ENCODE results near the gene CDC14B.
"Not testable (repeated sequence)": the region's sequence is repeated elsewhere in the genome, so short reads cannot be mapped to it uniquely, and the experiment has no call there.

Gene CDC14B

DNA sequence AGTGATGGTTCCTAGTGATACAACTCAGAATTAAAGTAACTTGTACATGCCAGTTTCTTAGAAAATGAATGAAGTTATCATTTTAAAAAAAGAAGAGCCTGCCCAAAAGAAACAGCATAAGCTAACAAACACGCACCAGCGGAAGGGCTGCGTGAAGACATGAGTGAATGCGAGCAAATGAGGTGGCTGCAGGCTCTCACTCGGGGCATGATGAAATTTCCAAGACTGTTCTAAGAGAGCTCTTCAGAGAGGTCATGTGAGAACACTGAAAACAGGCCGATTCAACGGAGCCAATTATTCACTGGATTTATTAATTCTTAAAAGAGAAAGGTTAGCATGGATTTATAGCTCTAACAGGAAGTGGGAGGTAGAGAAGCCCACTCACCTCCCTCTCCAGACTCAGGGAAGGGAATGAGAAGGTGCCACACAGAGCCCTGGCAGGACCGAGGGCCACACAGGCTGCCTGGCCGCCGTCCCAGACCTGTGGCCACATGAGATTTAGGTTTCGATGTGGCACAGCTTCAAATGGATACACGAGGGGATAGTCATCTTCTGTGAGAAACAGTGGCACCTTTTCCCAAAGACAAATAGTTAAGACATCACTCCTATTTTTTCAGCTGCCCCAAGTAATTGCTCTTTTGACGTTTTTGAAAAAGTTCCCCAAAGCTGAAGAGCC is 114.2 kb downstream of the CDC14B start:
- no peaks in the 10 kb centered on the region for H3K27me3 ChIP-seq (replicated peaks; ENCODE audit: control insufficient read depth, insufficient read depth, low read length)
- TF ChIP-seq, protein P1, sequence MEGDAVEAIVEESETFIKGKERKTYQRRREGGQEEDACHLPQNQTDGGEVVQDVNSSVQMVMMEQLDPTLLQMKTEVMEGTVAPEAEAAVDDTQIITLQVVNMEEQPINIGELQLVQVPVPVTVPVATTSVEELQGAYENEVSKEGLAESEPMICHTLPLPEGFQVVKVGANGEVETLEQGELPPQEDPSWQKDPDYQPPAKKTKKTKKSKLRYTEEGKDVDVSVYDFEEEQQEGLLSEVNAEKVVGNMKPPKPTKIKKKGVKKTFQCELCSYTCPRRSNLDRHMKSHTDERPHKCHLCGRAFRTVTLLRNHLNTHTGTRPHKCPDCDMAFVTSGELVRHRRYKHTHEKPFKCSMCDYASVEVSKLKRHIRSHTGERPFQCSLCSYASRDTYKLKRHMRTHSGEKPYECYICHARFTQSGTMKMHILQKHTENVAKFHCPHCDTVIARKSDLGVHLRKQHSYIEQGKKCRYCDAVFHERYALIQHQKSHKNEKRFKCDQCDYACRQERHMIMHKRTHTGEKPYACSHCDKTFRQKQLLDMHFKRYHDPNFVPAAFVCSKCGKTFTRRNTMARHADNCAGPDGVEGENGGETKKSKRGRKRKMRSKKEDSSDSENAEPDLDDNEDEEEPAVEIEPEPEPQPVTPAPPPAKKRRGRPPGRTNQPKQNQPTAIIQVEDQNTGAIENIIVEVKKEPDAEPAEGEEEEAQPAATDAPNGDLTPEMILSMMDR (IDR thresholded peaks at IDR 0.05; ENCODE audit: insufficient read depth, low read length, poor library complexity, severe bottlenecking): no peak
- no peak overlapping the region for H3K4me3 ChIP-seq (replicated peaks; ENCODE audit: low read depth, low read length)
- no peak for DNase-seq (ENCODE audit: extremely low read depth, insufficient read length)
- no peaks in the 10 kb centered on the region for H3K36me3 ChIP-seq (ENCODE audit: control insufficient read depth, insufficient read depth, low read length)

DNA sequence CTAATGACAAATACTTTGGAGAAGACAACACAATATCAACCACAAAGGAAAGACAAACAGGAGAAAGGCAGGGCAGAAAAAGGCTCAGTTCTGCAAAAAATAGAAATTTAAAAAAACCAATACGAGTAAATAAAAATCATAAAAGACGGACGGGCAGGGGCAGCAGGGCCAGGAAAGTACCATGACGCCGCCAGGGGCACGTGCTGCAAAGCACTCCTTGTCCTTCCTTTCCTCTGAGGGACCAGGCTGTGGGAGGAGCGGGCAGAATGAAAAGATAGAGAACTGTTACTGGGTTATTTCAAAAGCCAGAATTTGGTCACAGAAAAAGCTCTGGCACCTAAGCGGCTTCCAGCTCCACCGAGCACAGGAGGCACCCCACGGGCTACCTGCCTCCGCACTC is 115.7 kb downstream of the CDC14B start:
- no peak overlapping the region for H3K4me3 ChIP-seq (replicated peaks; ENCODE audit: low read depth, low read length)
- TF ChIP-seq, protein P1 (IDR thresholded peaks at IDR 0.05; ENCODE audit: insufficient read depth, low read length, poor library complexity, severe bottlenecking): no peak
- no peak for DNase-seq (ENCODE audit: extremely low read depth, insufficient read length)
- H3K27me3 ChIP-seq (replicated peaks; ENCODE audit: control insufficient read depth, insufficient read depth, low read length): no peaks in the 10 kb centered on the region
- no peaks in the 10 kb centered on the region for H3K36me3 ChIP-seq (ENCODE audit: control insufficient read depth, insufficient read depth, low read length)

DNA sequence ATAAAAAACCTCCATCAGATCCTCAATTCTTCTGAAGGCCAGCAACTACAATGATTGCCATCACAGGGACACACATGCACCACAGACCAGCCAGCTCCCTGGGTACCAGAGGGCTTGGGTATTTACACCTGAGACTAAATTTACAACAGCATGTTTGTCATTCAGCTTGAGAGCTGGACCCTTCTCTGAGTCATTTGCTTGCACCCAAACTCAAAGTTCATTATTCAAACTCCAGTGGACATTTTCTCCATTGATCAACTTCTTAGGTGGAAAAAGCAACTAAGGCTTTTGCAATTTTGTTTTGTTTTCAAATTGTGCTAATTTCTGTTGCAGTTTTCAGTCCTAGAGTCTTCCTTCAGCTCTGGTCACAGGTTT is 116.3 kb downstream of the CDC14B start:
- H3K4me3 ChIP-seq (replicated peaks; ENCODE audit: low read depth, low read length); H3K27me3 ChIP-seq (replicated peaks; ENCODE audit: control insufficient read depth, insufficient read depth, low read length); DNase-seq (ENCODE audit: extremely low read depth, insufficient read length); H3K36me3 ChIP-seq (ENCODE audit: control insufficient read depth, insufficient read depth, low read length): not testable (repeated sequence)

DNA sequence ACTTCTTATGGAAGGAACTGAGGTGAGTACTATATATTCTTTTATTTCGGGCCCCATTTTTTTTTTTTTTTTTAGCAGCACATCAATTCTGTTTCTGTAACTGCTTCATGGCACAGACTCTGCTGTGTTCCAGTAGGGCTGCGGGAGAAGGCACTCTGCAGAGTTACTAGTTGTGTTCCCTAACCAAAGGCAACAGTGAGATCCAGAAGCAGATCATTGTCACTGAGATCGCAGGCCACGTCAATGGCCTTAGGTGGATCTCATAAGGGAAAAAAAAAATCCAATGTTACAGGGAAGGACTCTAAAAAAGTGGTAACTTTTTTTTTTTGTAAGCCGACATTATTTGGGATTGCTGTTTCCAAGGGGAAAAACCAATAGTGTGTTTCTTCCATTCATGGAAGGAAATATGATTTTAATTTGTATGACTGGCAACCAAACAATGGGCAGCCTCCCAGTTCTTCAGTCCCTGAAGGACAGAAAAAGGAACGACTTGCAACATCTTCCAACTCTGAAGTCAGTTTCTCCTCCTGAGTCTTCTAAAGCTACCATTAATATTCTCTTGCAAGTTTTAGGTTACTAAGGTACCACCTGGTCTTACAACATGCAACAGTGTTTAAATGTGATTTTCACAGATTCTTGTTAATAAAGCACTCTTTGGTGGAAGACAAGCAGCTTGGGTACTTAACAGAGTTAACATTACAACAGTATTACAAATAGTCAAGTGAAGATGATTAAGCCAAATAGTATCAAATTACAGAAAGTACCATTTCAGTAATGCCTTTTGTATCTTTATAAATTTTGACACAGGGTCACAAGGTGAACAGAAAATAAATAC is 116.9 kb downstream of the CDC14B start:
- Histone ChIP-seq H3K4me3 (replicated peaks; ENCODE audit: low read depth, low read length) (no peak overlapping the region), H3K27me3 (replicated peaks; ENCODE audit: control insufficient read depth, insufficient read depth, low read length) (no peaks in the 10 kb centered on the region), H3K36me3 (ENCODE audit: control insufficient read depth, insufficient read depth, low read length) (no peaks in the 10 kb centered on the region)
- no peak for DNase-seq (ENCODE audit: extremely low read depth, insufficient read length)
- TF ChIP-seq, protein P1 (IDR thresholded peaks at IDR 0.05; ENCODE audit: insufficient read depth, low read length, poor library complexity, severe bottlenecking): no peak

DNA sequence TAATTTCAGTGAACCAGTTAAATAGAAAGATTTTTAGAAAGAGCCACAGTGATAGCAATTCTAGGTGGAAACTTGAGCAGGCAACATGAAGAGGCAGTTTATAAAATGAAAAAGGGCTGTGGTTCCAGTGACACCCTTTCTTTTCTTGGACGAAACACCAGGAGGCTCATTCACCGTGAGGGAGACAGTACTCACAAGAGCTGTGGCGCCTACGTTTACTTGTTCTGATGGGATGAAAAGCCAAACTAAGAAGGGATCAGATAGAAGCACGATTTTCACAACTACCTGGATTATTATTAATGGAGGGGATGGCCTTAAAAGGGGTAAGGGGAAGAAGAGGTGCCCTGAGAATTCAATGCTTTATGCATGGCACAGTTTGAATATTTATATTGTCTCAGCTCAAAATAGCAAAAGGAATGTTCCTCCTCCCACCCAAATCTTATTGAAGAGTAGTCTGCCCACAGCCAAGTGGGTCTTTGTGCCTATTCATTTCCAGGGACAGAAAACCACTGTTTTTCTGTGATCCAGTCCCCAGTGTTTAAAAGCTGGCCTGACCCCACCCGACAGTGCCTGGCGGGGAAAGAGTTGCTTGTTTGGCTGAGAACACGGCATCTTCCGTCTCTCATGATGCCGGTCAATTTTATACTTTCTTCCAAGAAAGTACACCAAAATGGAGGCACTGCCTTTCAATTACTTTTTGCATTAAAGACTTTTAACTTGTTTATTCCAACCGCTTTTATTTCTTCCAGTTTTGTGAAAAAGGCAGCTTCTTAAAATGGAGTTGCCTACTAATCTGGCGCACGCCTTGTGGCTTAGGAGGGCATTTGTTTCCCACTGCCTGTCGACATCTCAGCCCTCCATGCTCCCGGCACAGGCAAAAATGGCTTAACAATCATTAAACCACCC is 117.8 kb downstream of the CDC14B start:
- Histone ChIP-seq H3K4me3 (replicated peaks; ENCODE audit: low read depth, low read length) (no peak overlapping the region), H3K36me3 (ENCODE audit: control insufficient read depth, insufficient read depth, low read length) (no peaks in the 10 kb centered on the region), H3K27me3 (replicated peaks; ENCODE audit: control insufficient read depth, insufficient read depth, low read length) (no peaks in the 10 kb centered on the region)
- DNase-seq (ENCODE audit: extremely low read depth, insufficient read length): no peak
- TF ChIP-seq, protein P1 (IDR thresholded peaks at IDR 0.05; ENCODE audit: insufficient read depth, low read length, poor library complexity, severe bottlenecking): no peak
